GM21515 (cell line): ENCODE results near the gene CACNG8.
"Not testable (repeated sequence)": the region's sequence is repeated elsewhere in the genome, so short reads cannot be mapped to it uniquely, and the experiment has no call there.

Experiments
- ATAC-seq: cut with Tn5 transposase; IDR thresholded peaks from one replicate; pipeline ENCODE4 v1.9.1; 2021; ENCODE audit not compliant: unreplicated experiment

The CACNG8 gene

DNA sequence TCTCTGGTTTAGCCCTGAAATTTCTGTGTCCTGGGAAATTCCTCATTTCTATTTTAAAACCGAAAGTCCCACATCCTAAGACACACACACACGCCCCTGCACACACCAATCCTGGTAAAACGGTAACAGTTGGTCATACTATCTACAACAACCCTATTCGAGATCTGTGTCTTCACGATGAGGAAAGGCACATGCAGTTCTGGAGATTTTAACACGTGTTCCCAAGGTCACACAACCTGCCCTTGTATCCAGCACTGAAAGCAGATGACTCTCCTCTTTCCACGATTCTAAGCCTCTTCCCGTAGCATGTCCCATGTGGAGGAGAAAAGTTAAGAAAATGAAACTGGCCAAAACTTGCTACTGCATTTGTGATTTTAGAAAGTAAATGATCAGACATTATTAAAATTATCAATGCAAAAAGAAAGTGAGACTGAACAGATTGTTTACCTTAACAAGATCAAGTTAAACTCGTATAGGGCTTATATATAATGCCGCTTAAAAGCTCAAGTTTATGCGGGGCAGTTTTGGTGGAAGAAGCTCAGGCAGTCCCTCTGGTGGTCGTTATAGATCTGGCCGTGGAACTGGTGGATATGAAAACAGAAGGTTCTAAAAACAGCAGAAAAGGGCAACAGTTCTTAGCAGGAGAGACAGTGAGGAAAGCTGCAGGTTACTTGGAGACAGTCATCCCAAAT lies 68.3 kb downstream of the CACNG8 start:
- ATAC-seq, result no peak

GRCh38 chr19:54035215-54036178 lies 72.8 kb downstream of the CACNG8 start:
- no peak for ATAC-seq

DNA sequence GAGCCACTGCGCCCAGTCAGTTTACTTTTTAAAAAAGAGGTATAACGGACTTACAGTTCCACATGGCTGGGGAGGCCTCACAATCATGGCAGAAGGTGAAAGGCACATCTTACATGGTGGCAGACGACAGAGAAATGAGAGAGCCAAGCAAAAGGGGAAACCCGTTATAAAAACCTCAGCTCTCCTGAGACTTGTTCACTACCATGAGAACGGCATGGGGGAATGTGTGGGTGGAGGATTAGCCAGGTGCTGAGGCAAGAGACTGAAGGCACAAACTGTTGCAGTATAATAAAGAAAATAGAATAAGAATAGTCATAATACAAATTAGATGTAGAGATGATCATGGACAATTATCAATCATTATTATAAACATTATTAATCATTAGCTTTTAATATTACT lies 73.8 kb downstream of the CACNG8 start:
- not testable (repeated sequence) for ATAC-seq
